Stimulated activated naive CD8-positive, alpha-beta T cell treated with anti-CD3 and anti-CD28 coated beads, Interleukin-15, Interleukin-2, amounts not matched to agents 100 ng/mL and 50 ng/mL, for 24 hours (primary cell): ENCODE data around the gene STK10.

Experiments
- H3K27ac Mint-ChIP-seq: one replicate; pipeline ENCODE4 v1.8.0; 2021; ENCODE audit warnings: mild to moderate bottlenecking, mixed read lengths
- H3K27me3 Mint-ChIP-seq: one replicate; pipeline ENCODE4 v1.8.0; 2021; ENCODE audit warnings: mixed read lengths
- H3K36me3 Mint-ChIP-seq: one replicate; pipeline ENCODE4 v1.8.0; 2021; ENCODE audit warnings: low read depth, mixed read lengths
- H3K4me1 Mint-ChIP-seq: one replicate; pipeline ENCODE4 v1.8.0; 2021; ENCODE audit warnings: low read depth, mixed read lengths
- H3K4me3 Mint-ChIP-seq: one replicate; pipeline ENCODE4 v1.8.0; 2021; ENCODE audit warnings: mild to moderate bottlenecking, mixed read lengths
- H3K9me3 Mint-ChIP-seq: one replicate; pipeline ENCODE4 v1.8.0; 2021; ENCODE audit warnings: mixed read lengths

Gene STK10

GRCh38 chr5:172178991-172179989 is 8.7 kb downstream of the STK10 start:
- no peaks in the 10 kb centered on the region for H3K27me3 Mint-ChIP-seq
- peaks cover 100% of the 10 kb centered on the region for H3K4me1 Mint-ChIP-seq
- H3K27ac Mint-ChIP-seq: peak overlapping the region; percentile 95
- H3K4me3 Mint-ChIP-seq: peak overlapping the region; percentile 73
- H3K9me3 Mint-ChIP-seq: no peaks in the 10 kb centered on the region
- peaks cover 26% of the 10 kb centered on the region for H3K36me3 Mint-ChIP-seq

- no peaks in the 10 kb centered on the region for H3K9me3 Mint-ChIP-seq
- H3K27ac Mint-ChIP-seq: peak overlapping the region; percentile 95
- peaks cover 26% of the 10 kb centered on the region for H3K36me3 Mint-ChIP-seq
- H3K27me3 Mint-ChIP-seq: no peaks in the 10 kb centered on the region
- H3K4me1 Mint-ChIP-seq: peaks cover 100% of the 10 kb centered on the region
- peak overlapping the region; percentile 73 for H3K4me3 Mint-ChIP-seq
These were observed 9.6 kb downstream of the STK10 start for GRCh38 chr5:172178301-172178987.

- Mint-ChIP-seq H3K9me3 (no peaks in the 10 kb centered on the region), H3K36me3 (peaks cover 21% of the 10 kb centered on the region), H3K4me3 (peak overlapping the region; percentile 30), H3K27me3 (no peaks in the 10 kb centered on the region), H3K4me1 (peaks cover 99% of the 10 kb centered on the region), H3K27ac (peak overlapping the region; percentile 75)
These were observed 10.8 kb downstream of the STK10 start for GRCh38 chr5:172177176-172177575.

- Mint-ChIP-seq H3K27me3 (no peaks in the 10 kb centered on the region), H3K4me3 (peak overlapping the region; percentile 80), H3K36me3 (peaks cover 30% of the 10 kb centered on the region), H3K27ac (peak overlapping the region; percentile 91), H3K4me1 (peaks cover 97% of the 10 kb centered on the region), H3K9me3 (no peaks in the 10 kb centered on the region)
These were observed 12.7 kb downstream of the STK10 start for GRCh38 chr5:172175263-172175719.

GRCh38 chr5:172173564-172174153 is 14.4 kb downstream of the STK10 start:
- peaks cover 41% of the 10 kb centered on the region for H3K36me3 Mint-ChIP-seq
- peak overlapping the region; percentile 80 for H3K4me3 Mint-ChIP-seq
- no peaks in the 10 kb centered on the region for H3K9me3 Mint-ChIP-seq
- peak overlapping the region; percentile 91 for H3K27ac Mint-ChIP-seq
- peaks cover 97% of the 10 kb centered on the region for H3K4me1 Mint-ChIP-seq
- H3K27me3 Mint-ChIP-seq: no peaks in the 10 kb centered on the region

GRCh38 chr5:172172912-172173563 is 15.0 kb downstream of the STK10 start:
- Mint-ChIP-seq H3K27me3 (no peaks in the 10 kb centered on the region), H3K9me3 (no peaks in the 10 kb centered on the region), H3K4me3 (peak overlapping the region; percentile 80), H3K36me3 (peaks cover 36% of the 10 kb centered on the region), H3K27ac (peak overlapping the region; percentile 91), H3K4me1 (peaks cover 97% of the 10 kb centered on the region)

GRCh38 chr5:172171118-172171517 is 16.9 kb downstream of the STK10 start:
- H3K27ac Mint-ChIP-seq: peak overlapping the region; percentile 85
- H3K4me1 Mint-ChIP-seq: peaks cover 95% of the 10 kb centered on the region
- H3K36me3 Mint-ChIP-seq: peaks cover 42% of the 10 kb centered on the region
- no peaks in the 10 kb centered on the region for H3K9me3 Mint-ChIP-seq
- H3K27me3 Mint-ChIP-seq: no peaks in the 10 kb centered on the region
- no peak overlapping the region for H3K4me3 Mint-ChIP-seq

- Mint-ChIP-seq H3K9me3 (no peaks in the 10 kb centered on the region), H3K4me1 (peaks cover 93% of the 10 kb centered on the region), H3K36me3 (peaks cover 43% of the 10 kb centered on the region), H3K27me3 (no peaks in the 10 kb centered on the region), H3K4me3 (no peak overlapping the region), H3K27ac (peak overlapping the region; percentile 85)
These were observed 17.7 kb downstream of the STK10 start for GRCh38 chr5:172170251-172170701.

GRCh38 chr5:172169216-172169615 is 18.8 kb downstream of the STK10 start:
- H3K27ac Mint-ChIP-seq: peak overlapping the region; percentile 85
- H3K4me3 Mint-ChIP-seq: no peak overlapping the region
- H3K9me3 Mint-ChIP-seq: no peaks in the 10 kb centered on the region
- peaks cover 43% of the 10 kb centered on the region for H3K36me3 Mint-ChIP-seq
- no peaks in the 10 kb centered on the region for H3K27me3 Mint-ChIP-seq
- peaks cover 90% of the 10 kb centered on the region for H3K4me1 Mint-ChIP-seq

- peaks cover 36% of the 10 kb centered on the region for H3K36me3 Mint-ChIP-seq
- no peak overlapping the region for H3K4me3 Mint-ChIP-seq
- no peaks in the 10 kb centered on the region for H3K27me3 Mint-ChIP-seq
- H3K4me1 Mint-ChIP-seq: peaks cover 82% of the 10 kb centered on the region
- H3K27ac Mint-ChIP-seq: peak overlapping the region; percentile 14
- H3K9me3 Mint-ChIP-seq: no peaks in the 10 kb centered on the region
These were observed 19.7 kb downstream of the STK10 start for GRCh38 chr5:172168311-172168710.

- H3K36me3 Mint-ChIP-seq: peaks cover 36% of the 10 kb centered on the region
- H3K4me1 Mint-ChIP-seq: peaks cover 82% of the 10 kb centered on the region
- H3K9me3 Mint-ChIP-seq: no peaks in the 10 kb centered on the region
- H3K27me3 Mint-ChIP-seq: no peaks in the 10 kb centered on the region
- H3K4me3 Mint-ChIP-seq: no peak overlapping the region
- peak overlapping the region; percentile 14 for H3K27ac Mint-ChIP-seq
These were observed 20.1 kb downstream of the STK10 start for GRCh38 chr5:172167895-172168294.

GRCh38 chr5:172166030-172166826 is 21.8 kb downstream of the STK10 start:
- peaks cover 30% of the 10 kb centered on the region for H3K36me3 Mint-ChIP-seq
- no peaks in the 10 kb centered on the region for H3K9me3 Mint-ChIP-seq
- H3K4me3 Mint-ChIP-seq: no peak overlapping the region
- peaks cover 80% of the 10 kb centered on the region for H3K4me1 Mint-ChIP-seq
- no peaks in the 10 kb centered on the region for H3K27me3 Mint-ChIP-seq
- no peak overlapping the region for H3K27ac Mint-ChIP-seq

- Mint-ChIP-seq H3K36me3 (peaks cover 28% of the 10 kb centered on the region), H3K27ac (no peak overlapping the region), H3K9me3 (no peaks in the 10 kb centered on the region), H3K4me3 (no peak overlapping the region), H3K4me1 (peaks cover 78% of the 10 kb centered on the region), H3K27me3 (no peaks in the 10 kb centered on the region)
These were observed 22.6 kb downstream of the STK10 start for GRCh38 chr5:172165465-172165864.
